ENCODE results near the gene AP1B1.

DNA sequence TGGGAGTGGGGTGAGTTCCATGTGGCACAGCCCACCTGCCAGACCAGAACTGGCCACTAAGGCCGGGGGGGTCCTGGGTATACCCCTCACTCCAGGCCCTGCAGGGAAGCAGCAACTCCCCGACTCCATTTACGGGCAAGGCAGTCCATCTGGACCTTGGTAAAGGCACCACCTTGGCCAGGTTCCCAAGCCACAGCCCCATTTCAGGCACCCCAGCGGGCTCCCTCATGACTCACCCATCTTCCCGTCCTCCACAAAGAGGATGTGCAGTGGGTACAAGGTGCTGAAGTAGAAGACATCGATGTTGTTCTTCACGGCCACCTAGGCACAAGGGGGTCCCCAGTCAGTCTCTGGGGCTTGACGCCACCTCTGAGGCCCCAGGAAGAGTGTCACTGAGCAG is 57.2 kb downstream of the AP1B1 start:
- TF ChIP-seq, protein P1, sequence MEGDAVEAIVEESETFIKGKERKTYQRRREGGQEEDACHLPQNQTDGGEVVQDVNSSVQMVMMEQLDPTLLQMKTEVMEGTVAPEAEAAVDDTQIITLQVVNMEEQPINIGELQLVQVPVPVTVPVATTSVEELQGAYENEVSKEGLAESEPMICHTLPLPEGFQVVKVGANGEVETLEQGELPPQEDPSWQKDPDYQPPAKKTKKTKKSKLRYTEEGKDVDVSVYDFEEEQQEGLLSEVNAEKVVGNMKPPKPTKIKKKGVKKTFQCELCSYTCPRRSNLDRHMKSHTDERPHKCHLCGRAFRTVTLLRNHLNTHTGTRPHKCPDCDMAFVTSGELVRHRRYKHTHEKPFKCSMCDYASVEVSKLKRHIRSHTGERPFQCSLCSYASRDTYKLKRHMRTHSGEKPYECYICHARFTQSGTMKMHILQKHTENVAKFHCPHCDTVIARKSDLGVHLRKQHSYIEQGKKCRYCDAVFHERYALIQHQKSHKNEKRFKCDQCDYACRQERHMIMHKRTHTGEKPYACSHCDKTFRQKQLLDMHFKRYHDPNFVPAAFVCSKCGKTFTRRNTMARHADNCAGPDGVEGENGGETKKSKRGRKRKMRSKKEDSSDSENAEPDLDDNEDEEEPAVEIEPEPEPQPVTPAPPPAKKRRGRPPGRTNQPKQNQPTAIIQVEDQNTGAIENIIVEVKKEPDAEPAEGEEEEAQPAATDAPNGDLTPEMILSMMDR (conservative IDR thresholded peaks at IDR 0.05; ENCODE audit: low read depth, low read length) = no peak
- no peak for TF ChIP-seq EZH2 (IDR thresholded peaks at IDR 0.05; ENCODE audit: borderline replicate concordance, low read depth, low read length, poor library complexity, severe bottlenecking)
